GM23338 (cell line): Measurements from ENCODE around the gene C16orf95. TPM values are rescaled to one million over a fixed set of nuclear protein-coding genes. Genes with fewer than 3 reads are reported as not detected.

Experiments
- ATAC-seq: fragments of 200-7000 bp; cut with Tn5 transposase; 3 replicates; pipeline ENCODE4 v1.9.1; 2020
- DNase-seq: peaks from one replicate; pipeline ENCODE4 v3.0.0-alpha.2; 2015; ENCODE audit warnings: low spot score
- H2AFZ ChIP-seq: fragments of 200-600 bp; sonication (generic); 2 replicates; pipeline ENCODE4 v1.8.0; 2016; ENCODE audit warnings: antibody characterized with exemption, mild to moderate bottlenecking, moderate library complexity
- H3F3A ChIP-seq: fragments of 200-600 bp; sonication (generic); replicated peaks from 2 replicates; pipeline ENCODE4 v1.8.0; 2017; ENCODE audit warnings: antibody characterized with exemption, mixed run types, low read depth
- H3K27ac ChIP-seq: fragments of 200-600 bp; sonication (generic); 2 replicates; pipeline ENCODE4 v1.6.1; 2016; ENCODE audit warnings: low read depth
- H3K27me3 ChIP-seq: fragments of 200-600 bp; sonication (generic); 2 replicates; pipeline ENCODE4 v1.8.0; 2016; ENCODE audit warnings: mild to moderate bottlenecking, mixed run types, moderate library complexity; ENCODE audit not compliant: insufficient read depth
- H3K36me3 ChIP-seq: fragments of 200-600 bp; sonication (generic); 2 replicates; pipeline ENCODE4 v1.8.0; 2016; ENCODE audit warnings: mild to moderate bottlenecking; ENCODE audit not compliant: insufficient read depth
- H3K4me1 ChIP-seq: fragments of 200-600 bp; sonication (generic); 2 replicates; pipeline ENCODE4 v1.8.0; 2016; ENCODE audit warnings: mild to moderate bottlenecking, moderate library complexity; ENCODE audit not compliant: insufficient read depth
- H3K4me2 ChIP-seq: fragments of 200-600 bp; sonication (generic); 2 replicates; pipeline ENCODE4 v1.7.1; 2017; ENCODE audit warnings: mixed run types
- H3K4me3 ChIP-seq: fragments of 200-600 bp; sonication (generic); 2 replicates; pipeline ENCODE4 v1.6.1; 2016; ENCODE audit warnings: mixed run types
- H3K79me2 ChIP-seq: fragments of 200-600 bp; sonication (generic); replicated peaks from 2 replicates; pipeline ENCODE4 v1.8.0; 2017; ENCODE audit warnings: mild to moderate bottlenecking; ENCODE audit not compliant: insufficient read depth
- H3K9me2 ChIP-seq: fragments of 200-600 bp; sonication (generic); 2 replicates; pipeline ENCODE4 v1.8.0; 2017; ENCODE audit not compliant: insufficient read depth
- H4K20me1 ChIP-seq: fragments of 200-600 bp; sonication (generic); replicated peaks from 2 replicates; pipeline ENCODE4 v1.8.0; 2017; ENCODE audit warnings: mild to moderate bottlenecking; ENCODE audit not compliant: insufficient read depth
- H3K27ac Mint-ChIP-seq: 2 replicates; pipeline ENCODE4 v1.8.0; 2020; ENCODE audit warnings: inconsistent platforms, mild to moderate bottlenecking, moderate library complexity, mixed read lengths
- H3K27me3 Mint-ChIP-seq: 3 replicates; pipeline ENCODE4 v1.8.0; 2022; ENCODE audit warnings: low read depth, mild to moderate bottlenecking, moderate library complexity, mixed read lengths, inconsistent platforms; ENCODE audit not compliant: insufficient read depth, poor library complexity
- H3K36me3 Mint-ChIP-seq: 3 replicates; pipeline ENCODE4 v1.8.0; 2021; ENCODE audit warnings: low read depth, mild to moderate bottlenecking, inconsistent platforms, moderate library complexity, mixed read lengths
- H3K4me1 Mint-ChIP-seq: 3 replicates; pipeline ENCODE4 v1.8.0; 2020; ENCODE audit warnings: mild to moderate bottlenecking, inconsistent platforms, mixed read lengths
- H3K4me3 Mint-ChIP-seq: 3 replicates; pipeline ENCODE4 v1.8.0; 2021; ENCODE audit warnings: moderate library complexity, mild to moderate bottlenecking, inconsistent platforms, mixed read lengths
- H3K9me3 Mint-ChIP-seq: 3 replicates; pipeline ENCODE4 v1.8.0; 2020; ENCODE audit warnings: moderate library complexity, mild to moderate bottlenecking, inconsistent platforms, mixed read lengths
- CREB1 ChIP-seq: fragments of 250-450 bp; sonication (Bioruptor Pico); IDR thresholded peaks from 2 replicates; pipeline ENCODE4 v1.5.0; 2020; ENCODE audit warnings: low read depth, mild to moderate bottlenecking, moderate library complexity
- CTCF ChIP-seq, 2 experiments: fragments of 200-600 bp in 1 of 2; sonication (generic) in 1 of 2; conservative IDR thresholded peaks; 2 replicates each; pipeline versions ENCODE4 v1.5.1 to v1.6.1; 2016 to 2017; ENCODE audit warnings: antibody characterized with exemption in 2 of 2, low read depth in 2 of 2, mild to moderate bottlenecking in 2 of 2, moderate library complexity in 1 of 2
- ETS1 ChIP-seq: IDR thresholded peaks from 2 replicates; pipeline ENCODE4 v1.6.1; 2016; ENCODE audit warnings: antibody characterized with exemption
- EZH2 ChIP-seq: fragments of 200-600 bp; sonication (generic); IDR thresholded peaks from one replicate; pipeline ENCODE4 v1.8.0; 2017; ENCODE audit warnings: antibody characterized with exemption, mild to moderate bottlenecking, low read depth; ENCODE audit not compliant: unreplicated experiment
- EZH2phosphoT487 ChIP-seq: fragments of 200-600 bp; sonication (generic); IDR thresholded peaks from one replicate; pipeline ENCODE4 v1.8.1; 2018; ENCODE audit warnings: antibody characterized with exemption; ENCODE audit not compliant: unreplicated experiment
- JUNB ChIP-seq: IDR thresholded peaks from one replicate; pipeline ENCODE4 v1.6.1; 2016; ENCODE audit warnings: antibody characterized with exemption; ENCODE audit not compliant: unreplicated experiment
- NANOG ChIP-seq: IDR thresholded peaks from 2 replicates; pipeline ENCODE4 v1.6.1; 2016; ENCODE audit warnings: antibody characterized with exemption, borderline replicate concordance
- POLR2AphosphoS5 ChIP-seq: IDR thresholded peaks from 2 replicates; pipeline ENCODE4 v1.6.1; 2016; ENCODE audit warnings: antibody characterized with exemption, low read depth
- REST ChIP-seq: IDR thresholded peaks from one replicate; pipeline ENCODE4 v1.6.1; 2018; ENCODE audit warnings: antibody characterized with exemption; ENCODE audit not compliant: unreplicated experiment
- STAT1 ChIP-seq: IDR thresholded peaks from one replicate; pipeline ENCODE4 v1.6.1; 2016; ENCODE audit warnings: antibody characterized with exemption; ENCODE audit not compliant: unreplicated experiment
- ZNF114 ChIP-seq: fragments of 250-450 bp; sonication (Bioruptor Pico); IDR thresholded peaks from 2 replicates; pipeline ENCODE4 v1.5.0; 2020; ENCODE audit warnings: mild to moderate bottlenecking, moderate library complexity
- ZNF331 ChIP-seq: fragments of 250-450 bp; sonication (Bioruptor Pico); IDR thresholded peaks from 2 replicates; pipeline ENCODE4 v1.5.0; 2020; ENCODE audit warnings: low read depth, mild to moderate bottlenecking, moderate library complexity
- ZNF462 ChIP-seq: fragments of 250-450 bp; sonication (Bioruptor Pico); IDR thresholded peaks from 2 replicates; pipeline ENCODE4 v1.5.0; 2020; ENCODE audit warnings: mild to moderate bottlenecking, moderate library complexity
- polyA plus RNA-seq: library from polyadenylated mRNA; unstranded; fragments of >200 nt; fragmentation: Nextera tagmentation; extraction: Ambion mirVana; gene quantifications from 2 replicates; pipeline ENCODE4 v1.2.1, GENCODE V29; 2016
- total RNA-seq: library from RNA; depleted of rRNA; stranded (reverse); fragments of >200 nt; shearing (Covaris generic); gene quantifications from 2 replicates; pipeline ENCODE4 v1.2.3, GENCODE V29; 2014

The C16orf95 gene
- total and polyA plus RNA-seq, 2 experiments from 2014 or later = 1.2 to 3.9 TPM

GRCh38 chr16:87293990-87294389 is 23.2 kb downstream of the C16orf95 start:
- Histone ChIP-seq H3K9me2 (no peaks in the 10 kb centered on the region), H3K27ac (no peak overlapping the region), H4K20me1 (no peaks in the 10 kb centered on the region), H3F3A (no peaks in the 10 kb centered on the region), H3K4me1 (no peaks in the 10 kb centered on the region), H3K36me3 (no peaks in the 10 kb centered on the region), H3K4me3 (no peak overlapping the region), H3K79me2 (no peaks in the 10 kb centered on the region), H3K27me3 (no peaks in the 10 kb centered on the region), H3K4me2 (no peak overlapping the region), H2AFZ (no peak overlapping the region)
- DNase-seq (no peak), ATAC-seq (no peak)
- Mint-ChIP-seq H3K4me1 (peaks cover 3% of the 10 kb centered on the region; the same call in 1 of the 3 replicates), H3K27me3 (peaks cover 11% of the 10 kb centered on the region), H3K36me3 (peaks cover 11% of the 10 kb centered on the region), H3K27ac (no peak overlapping the region), H3K4me3 (no peak overlapping the region), H3K9me3 (peaks cover 17% of the 10 kb centered on the region)
- TF ChIP-seq ZNF331 (CRISPR knock-in tag) (no peak), EZH2 (no peak), EZH2phosphoT487 (no peak), POLR2AphosphoS5 (no peak), ETS1 (no peak), JUNB (no peak), CREB1 (CRISPR knock-in tag) (no peak), STAT1 (no peak), REST (no peak), CTCF (conservative IDR thresholded peaks at IDR 0.05; ENCODE audit: low read depth in 2 of 2) (no peak), NANOG (no peak), ZNF114 (no peak), ZNF462 (CRISPR knock-in tag) (no peak)
